Measurements from ENCODE around the gene SRGAP2B. TPM values are rescaled to one million over a fixed set of nuclear protein-coding genes. Genes with fewer than 3 reads are reported as not detected.
"Not testable (repeated sequence)": the region's sequence is repeated elsewhere in the genome, so short reads cannot be mapped to it uniquely, and the experiment has no call there.

Gene SRGAP2B
- polyA plus RNA-seq, 2 of the 4 experiments (the other 2 are of a cell fraction): 14.2 to 27.3 TPM

- H3K9me3 ChIP-seq; H3K4me2 ChIP-seq; POLR2A ChIA-PET; DNase-seq (ENCODE audit: low read depth in 1 of 2, low spot score in 1 of 2); H3K27ac ChIP-seq; H3K4me3 ChIP-seq; CTCF ChIA-PET; FAIRE-seq; H3K4me1 ChIP-seq: not testable (repeated sequence)
- 60% methylated on average over 1 of the region's 1 CpG for WGBS (ENCODE audit: missing lambda C conversion rate)
- peak in 1 of 2 experiments; percentile 38; a peak in 1 of 6 replicates for ATAC-seq
These were observed 163.6 kb downstream of the SRGAP2B start for GRCh38 chr1:144931553-144931952.

GRCh38 chr1:144930085-144930777, 164.9 kb downstream of the SRGAP2B start:
- POLR2A ChIA-PET; DNase-seq (ENCODE audit: low read depth in 1 of 2, low spot score in 1 of 2); H3K4me3 ChIP-seq; CTCF ChIA-PET; H3K4me1 ChIP-seq; H3K9me3 ChIP-seq; H3K27ac ChIP-seq; FAIRE-seq; H3K4me2 ChIP-seq; ATAC-seq: not testable (repeated sequence)
- WGBS (ENCODE audit: missing lambda C conversion rate): 87% methylated on average over 4 of the region's 6 CpGs

- H3K4me1 ChIP-seq; H3K4me3 ChIP-seq; POLR2A ChIA-PET; DNase-seq (ENCODE audit: low read depth in 1 of 2, low spot score in 1 of 2); CTCF ChIA-PET; H3K4me2 ChIP-seq; FAIRE-seq; H3K27ac ChIP-seq; ATAC-seq; H3K9me3 ChIP-seq: not testable (repeated sequence)
- 67% methylated on average over 1 of the region's 1 CpG for WGBS (ENCODE audit: missing lambda C conversion rate)
These were observed 167.8 kb downstream of the SRGAP2B start for GRCh38 chr1:144927292-144927691.

GRCh38 chr1:144923640-144924039, 171.5 kb downstream of the SRGAP2B start:
- H3K4me1 ChIP-seq; DNase-seq (ENCODE audit: low read depth in 1 of 2, low spot score in 1 of 2); FAIRE-seq; POLR2A ChIA-PET; CTCF ChIA-PET; H3K9me3 ChIP-seq; H3K4me3 ChIP-seq; ATAC-seq; H3K27ac ChIP-seq; H3K4me2 ChIP-seq: not testable (repeated sequence)
- no CpG with 5 or more reads among the region's 5 CpGs for WGBS (ENCODE audit: missing lambda C conversion rate)

GRCh38 chr1:144922785-144923184, 172.3 kb downstream of the SRGAP2B start:
- H3K4me1 ChIP-seq; H3K4me2 ChIP-seq; POLR2A ChIA-PET; H3K9me3 ChIP-seq; DNase-seq (ENCODE audit: low read depth in 1 of 2, low spot score in 1 of 2); CTCF ChIA-PET; H3K27ac ChIP-seq; FAIRE-seq; H3K4me3 ChIP-seq; ATAC-seq: not testable (repeated sequence)
- WGBS (ENCODE audit: missing lambda C conversion rate): 87% methylated on average over 4 of the region's 4 CpGs

GRCh38 chr1:144919106-144919505, 176.0 kb downstream of the SRGAP2B start:
- ATAC-seq; H3K27ac ChIP-seq; H3K4me2 ChIP-seq; FAIRE-seq; CTCF ChIA-PET; DNase-seq (ENCODE audit: low read depth in 1 of 2, low spot score in 1 of 2); H3K9me3 ChIP-seq; POLR2A ChIA-PET; H3K4me1 ChIP-seq; H3K4me3 ChIP-seq: not testable (repeated sequence)

- ATAC-seq: peak; percentile 37 to 43; a peak in 3 of 6 replicates
- 48% methylated on average over 2 of the region's 3 CpGs for WGBS (ENCODE audit: missing lambda C conversion rate)
These were observed 177.0 kb downstream of the SRGAP2B start for GRCh38 chr1:144918027-144918603.

GRCh38 chr1:144917154-144918026, 177.7 kb downstream of the SRGAP2B start:
- DNase-seq (ENCODE audit: low read depth in 1 of 2, low spot score in 1 of 2); H3K4me2 ChIP-seq; H3K4me3 ChIP-seq; POLR2A ChIA-PET; H3K27ac ChIP-seq; FAIRE-seq; CTCF ChIA-PET; H3K9me3 ChIP-seq; H3K4me1 ChIP-seq: not testable (repeated sequence)
- WGBS (ENCODE audit: missing lambda C conversion rate): 100% methylated on average over 1 of the region's 8 CpGs
- ATAC-seq: peak in 1 of 2 experiments; percentile 67; a peak in 3 of 6 replicates

More at GRCh38 chr1:144918027-144918603, 177.0 kb downstream of the SRGAP2B start:
- H3K9me3 ChIP-seq; FAIRE-seq; H3K4me2 ChIP-seq; DNase-seq (ENCODE audit: low read depth in 1 of 2, low spot score in 1 of 2); CTCF ChIA-PET; H3K4me1 ChIP-seq; POLR2A ChIA-PET; H3K4me3 ChIP-seq; H3K27ac ChIP-seq: not testable (repeated sequence)

- FAIRE-seq: not testable (repeated sequence)
These were observed 181.0 kb downstream of the SRGAP2B start for GRCh38 chr1:144913977-144914734.

GRCh38 chr1:144913458-144913857, 181.7 kb downstream of the SRGAP2B start:
- H3K27ac ChIP-seq; H3K4me2 ChIP-seq; POLR2A ChIA-PET; FAIRE-seq; H3K4me3 ChIP-seq; DNase-seq (ENCODE audit: low read depth in 1 of 2, low spot score in 1 of 2); H3K4me1 ChIP-seq; CTCF ChIA-PET; H3K9me3 ChIP-seq; ATAC-seq: not testable (repeated sequence)
- no CpG with 5 or more reads among the region's 3 CpGs for WGBS (ENCODE audit: missing lambda C conversion rate)

More at GRCh38 chr1:144913977-144914734, 181.0 kb downstream of the SRGAP2B start:
- ATAC-seq: peak; percentile 54 to 78; a peak in 4 of 6 replicates
- H3K9me3 ChIP-seq; POLR2A ChIA-PET; H3K4me2 ChIP-seq; DNase-seq (ENCODE audit: low read depth in 1 of 2, low spot score in 1 of 2); H3K27ac ChIP-seq; H3K4me1 ChIP-seq; H3K4me3 ChIP-seq; CTCF ChIA-PET: not testable (repeated sequence)
- no CpG with 5 or more reads among the region's 12 CpGs for WGBS (ENCODE audit: missing lambda C conversion rate)

GRCh38 chr1:144910729-144911128, 184.4 kb downstream of the SRGAP2B start:
- POLR2A ChIA-PET, FAIRE-seq: not testable (repeated sequence)

More at GRCh38 chr1:144910729-144911128, 184.4 kb downstream of the SRGAP2B start:
- H3K4me3 ChIP-seq; H3K4me1 ChIP-seq; H3K4me2 ChIP-seq; CTCF ChIA-PET; H3K27ac ChIP-seq; ATAC-seq; H3K9me3 ChIP-seq; DNase-seq (ENCODE audit: low read depth in 1 of 2, low spot score in 1 of 2): not testable (repeated sequence)
- no CpG with 5 or more reads among the region's 5 CpGs for WGBS (ENCODE audit: missing lambda C conversion rate)
